Sigmoid colon (tissue), 4 donors: ENCODE measurements around the gene PLXNA4.

Experiments
- EP300 ChIP-seq, 4 donors: sonication (generic); formaldehyde crosslinking; IDR thresholded peaks; one replicate each; pipeline ENCODE4 v1.6.1; 2017; ENCODE audit warnings: antibody characterized with exemption in 4 of 4
- POLR2A ChIP-seq, 2 donors: fragments of 450-650 bp; IDR thresholded peaks; one replicate each; pipeline ENCODE4 v1.6.1; 2016; ENCODE audit warnings: antibody characterized with exemption in 2 of 2, mild to moderate bottlenecking in 2 of 2, moderate library complexity in 2 of 2
- POLR2AphosphoS5 ChIP-seq, 4 donors: sonication (generic); formaldehyde crosslinking; IDR thresholded peaks; one replicate each; pipeline ENCODE4 v1.6.1; 2017; ENCODE audit warnings: antibody characterized with exemption in 4 of 4
- TF ChIP-seq, protein P1 (sequence below), 4 experiments: fragments of 450-650 bp in 3 of 4; fragments of 200-600 bp in 1 of 4; IDR thresholded peaks; one replicate each; pipeline ENCODE4 v1.5.1; 2016 to 2019; ENCODE audit warnings: antibody characterized with exemption in 4 of 4, mild to moderate bottlenecking in 3 of 4, moderate library complexity in 2 of 4

DNA sequence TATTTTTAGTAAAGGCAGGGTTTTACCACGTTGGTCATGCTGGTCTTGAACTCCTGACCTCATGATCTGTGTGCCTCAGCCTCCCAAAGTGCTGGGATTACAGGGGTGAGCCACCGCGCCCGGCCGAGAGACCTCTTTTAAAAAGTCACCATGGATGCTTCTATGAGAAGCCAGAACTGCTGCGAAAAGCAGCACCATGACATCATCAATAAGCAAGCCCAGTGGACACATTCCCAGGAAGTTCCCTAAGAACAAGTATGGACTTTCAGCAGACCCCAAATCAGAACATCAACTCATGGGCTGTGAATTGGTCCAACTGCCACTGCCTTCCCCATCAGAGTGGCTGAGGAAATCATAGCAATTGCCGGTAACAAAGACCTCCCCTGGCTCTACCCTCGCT lies 93.4 kb downstream of the PLXNA4 start:
- TF ChIP-seq, protein P1, sequence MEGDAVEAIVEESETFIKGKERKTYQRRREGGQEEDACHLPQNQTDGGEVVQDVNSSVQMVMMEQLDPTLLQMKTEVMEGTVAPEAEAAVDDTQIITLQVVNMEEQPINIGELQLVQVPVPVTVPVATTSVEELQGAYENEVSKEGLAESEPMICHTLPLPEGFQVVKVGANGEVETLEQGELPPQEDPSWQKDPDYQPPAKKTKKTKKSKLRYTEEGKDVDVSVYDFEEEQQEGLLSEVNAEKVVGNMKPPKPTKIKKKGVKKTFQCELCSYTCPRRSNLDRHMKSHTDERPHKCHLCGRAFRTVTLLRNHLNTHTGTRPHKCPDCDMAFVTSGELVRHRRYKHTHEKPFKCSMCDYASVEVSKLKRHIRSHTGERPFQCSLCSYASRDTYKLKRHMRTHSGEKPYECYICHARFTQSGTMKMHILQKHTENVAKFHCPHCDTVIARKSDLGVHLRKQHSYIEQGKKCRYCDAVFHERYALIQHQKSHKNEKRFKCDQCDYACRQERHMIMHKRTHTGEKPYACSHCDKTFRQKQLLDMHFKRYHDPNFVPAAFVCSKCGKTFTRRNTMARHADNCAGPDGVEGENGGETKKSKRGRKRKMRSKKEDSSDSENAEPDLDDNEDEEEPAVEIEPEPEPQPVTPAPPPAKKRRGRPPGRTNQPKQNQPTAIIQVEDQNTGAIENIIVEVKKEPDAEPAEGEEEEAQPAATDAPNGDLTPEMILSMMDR (IDR thresholded peaks at IDR 0.05): no peak
- TF ChIP-seq POLR2A (IDR thresholded peaks at IDR 0.05) (no peak), POLR2AphosphoS5 (IDR thresholded peaks at IDR 0.05) (no peak), EP300 (IDR thresholded peaks at IDR 0.05) (no peak)
